Activated B cell treated with CpG ODN at 0.5 μM for 24 hours (primary cell): Measurements from ENCODE around the gene DRAM1. TPM values are rescaled to one million over a fixed set of nuclear protein-coding genes. Genes with fewer than 3 reads are reported as not detected.
A peak's percentile ranks its signal among the peaks of the same experiment; 100 is the strongest.
"Not testable (repeated sequence)": the region's sequence is repeated elsewhere in the genome, so short reads cannot be mapped to it uniquely, and the experiment has no call there.

ENCODE experiments used
- ATAC-seq: fragments of 200-7000 bp; cut with Tn5 transposase; one replicate; pipeline ENCODE4 v1.10.0; 2021; ENCODE audit warnings: low read depth, mild to moderate bottlenecking, moderate library complexity
- CTCF ChIA-PET: fragments of 350-600 bp; sonication (Branson Sonifier 250); formaldehyde crosslinking; loops from one replicate; lab custom pipeline; 2021; ENCODE audit warnings: antibody characterized with exemption; lab: Charles Lee
- POLR2A ChIA-PET: fragments of 350-600 bp; sonication (Branson Sonifier 250); formaldehyde crosslinking; loops from one replicate; lab custom pipeline; 2021; ENCODE audit warnings: antibody characterized with exemption; lab: Charles Lee
- DNase-seq: peaks from one replicate; pipeline ENCODE4 v3.0.0; 2022
- H3K27ac Mint-ChIP-seq: one replicate; pipeline ENCODE4 v1.8.0; 2020; ENCODE audit warnings: mixed read lengths
- H3K27me3 Mint-ChIP-seq: one replicate; pipeline ENCODE4 v1.8.0; 2021; ENCODE audit warnings: mixed read lengths
- H3K36me3 Mint-ChIP-seq: one replicate; pipeline ENCODE4 v1.8.0; 2021; ENCODE audit warnings: low read depth, mixed read lengths
- H3K4me1 Mint-ChIP-seq: one replicate; pipeline ENCODE4 v1.8.0; 2021; ENCODE audit warnings: mixed read lengths
- H3K4me3 Mint-ChIP-seq: one replicate; pipeline ENCODE4 v1.8.0; 2020; ENCODE audit warnings: mild to moderate bottlenecking, mixed read lengths
- H3K9me3 Mint-ChIP-seq: one replicate; pipeline ENCODE4 v1.8.0; 2020; ENCODE audit warnings: mixed read lengths
- intact Hi-C: fragments of 100-400 bp; cut with micrococcal nuclease; formaldehyde crosslinking; loops from one replicate; pipeline ENCODE4 v1.15.1; 2024
- total RNA-seq: library from RNA; stranded (reverse); gene quantifications from 2 replicates; pipeline ENCODE4 v1.2.3, GENCODE V29; 2022
- TF ChIP-seq, protein P1 (sequence below): fragments of 200-600 bp; IDR thresholded peaks from one replicate; pipeline ENCODE4 v1.8.0; 2022; ENCODE audit warnings: antibody characterized with exemption, mild to moderate bottlenecking

Gene DRAM1
- total RNA-seq, 1 donor from 2014 or later: 11.5 TPM

GRCh38 chr12:101906226-101906625, 28.8 kb downstream of the DRAM1 start:
- DNase-seq (no peak), ATAC-seq (no peak)
- TF ChIP-seq, protein P1, sequence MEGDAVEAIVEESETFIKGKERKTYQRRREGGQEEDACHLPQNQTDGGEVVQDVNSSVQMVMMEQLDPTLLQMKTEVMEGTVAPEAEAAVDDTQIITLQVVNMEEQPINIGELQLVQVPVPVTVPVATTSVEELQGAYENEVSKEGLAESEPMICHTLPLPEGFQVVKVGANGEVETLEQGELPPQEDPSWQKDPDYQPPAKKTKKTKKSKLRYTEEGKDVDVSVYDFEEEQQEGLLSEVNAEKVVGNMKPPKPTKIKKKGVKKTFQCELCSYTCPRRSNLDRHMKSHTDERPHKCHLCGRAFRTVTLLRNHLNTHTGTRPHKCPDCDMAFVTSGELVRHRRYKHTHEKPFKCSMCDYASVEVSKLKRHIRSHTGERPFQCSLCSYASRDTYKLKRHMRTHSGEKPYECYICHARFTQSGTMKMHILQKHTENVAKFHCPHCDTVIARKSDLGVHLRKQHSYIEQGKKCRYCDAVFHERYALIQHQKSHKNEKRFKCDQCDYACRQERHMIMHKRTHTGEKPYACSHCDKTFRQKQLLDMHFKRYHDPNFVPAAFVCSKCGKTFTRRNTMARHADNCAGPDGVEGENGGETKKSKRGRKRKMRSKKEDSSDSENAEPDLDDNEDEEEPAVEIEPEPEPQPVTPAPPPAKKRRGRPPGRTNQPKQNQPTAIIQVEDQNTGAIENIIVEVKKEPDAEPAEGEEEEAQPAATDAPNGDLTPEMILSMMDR: no peak
- intact Hi-C loops: no loop called here
- Mint-ChIP-seq H3K9me3 (no peaks in the 10 kb centered on the region), H3K4me3 (no peak overlapping the region), H3K27ac (no peak overlapping the region), H3K27me3 (no peaks in the 10 kb centered on the region), H3K36me3 (peaks cover 13% of the 10 kb centered on the region), H3K4me1 (peaks cover 47% of the 10 kb centered on the region)
- ChIA-PET POLR2A (interaction anchor here (0.9 to 1.0 kb wide), 2 partner anchors 15 to 29 kb away, joined by 4 to 9 read pairs; partner anchors contain the start of gene DRAM1), CTCF (interaction anchor here (0.8 to 1.6 kb wide), 3 partner anchors 9 to 797 kb away, joined by 3 to 6 read pairs (median 4); no protein-coding TSS in a partner anchor)

- TF ChIP-seq, protein P1: no peak
- Mint-ChIP-seq H3K36me3 (no peaks in the 10 kb centered on the region), H3K9me3 (no peaks in the 10 kb centered on the region), H3K4me1 (peaks cover 44% of the 10 kb centered on the region), H3K27me3 (no peaks in the 10 kb centered on the region), H3K4me3 (peak overlapping the region; percentile 3), H3K27ac (peak overlapping the region; percentile 46)
- ChIA-PET POLR2A (interaction anchor here (0.6 kb wide), 1 partner anchor 17 kb away, joined by 7 read pairs; no protein-coding TSS in a partner anchor), CTCF (no interaction called here)
- DNase-seq (no peak), ATAC-seq (no peak)
- intact Hi-C loops: no loop called here
Measured at GRCh38 chr12:101908395-101908794, 31.0 kb downstream of the DRAM1 start.

GRCh38 chr12:101909646-101910045, 32.3 kb downstream of the DRAM1 start:
- no peaks in the 10 kb centered on the region for H3K9me3 Mint-ChIP-seq
- peaks cover 44% of the 10 kb centered on the region for H3K4me1 Mint-ChIP-seq
- TF ChIP-seq, protein P1: no peak
- no peaks in the 10 kb centered on the region for H3K27me3 Mint-ChIP-seq
- H3K4me3 Mint-ChIP-seq: peak overlapping the region; percentile 65
- DNase-seq: no peak
- H3K36me3 Mint-ChIP-seq: no peaks in the 10 kb centered on the region
- ChIA-PET POLR2A (interaction anchor here (0.8 to 1.3 kb wide), 5 partner anchors 19 to 32 kb away, joined by 3 to 5 read pairs (median 4); partner anchors contain the start of gene DRAM1), CTCF (interaction anchor here (0.7 to 1.3 kb wide), 2 partner anchors 9 to 793 kb away, joined by 3 to 4 read pairs; no protein-coding TSS in a partner anchor)
- H3K27ac Mint-ChIP-seq: peak overlapping the region; percentile 46
- ATAC-seq: peak; percentile 72
- intact Hi-C loops: loop anchor here (1.0 kb wide), 1 partner anchor 32 kb away; the partner anchor contains the start of gene DRAM1

DNA sequence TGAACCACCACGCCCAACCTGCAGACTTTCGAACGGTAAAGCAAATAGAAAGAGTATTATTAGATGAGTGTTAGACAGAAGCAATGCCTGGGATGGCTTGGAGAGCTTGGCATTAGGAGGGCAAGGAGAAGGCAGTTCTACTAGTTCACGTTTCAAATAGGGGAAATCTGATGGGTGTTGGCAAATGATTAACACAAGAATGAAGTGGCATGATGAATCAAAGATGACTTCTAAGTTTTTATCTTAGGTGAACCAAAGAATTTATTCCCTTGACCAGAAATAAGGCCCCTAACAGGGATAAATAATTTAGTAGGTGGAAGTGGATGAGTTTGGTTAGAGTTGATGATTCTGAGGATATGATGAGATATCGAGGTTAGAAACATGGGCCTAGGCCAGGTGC, 38.5 kb downstream of the DRAM1 start:
- intact Hi-C loops: loop anchor here (2.0 to 5.0 kb wide), 2 partner anchors 131 to 899 kb away; no protein-coding TSS in a partner anchor
- TF ChIP-seq, protein P1: no peak
- Mint-ChIP-seq H3K27ac (no peak overlapping the region), H3K9me3 (no peaks in the 10 kb centered on the region), H3K27me3 (no peaks in the 10 kb centered on the region), H3K4me1 (peaks cover 24% of the 10 kb centered on the region), H3K4me3 (no peak overlapping the region), H3K36me3 (no peaks in the 10 kb centered on the region)
- ChIA-PET CTCF (interaction anchor here (1.6 to 2.4 kb wide), 2 partner anchors 9 to 142 kb away, joined by 4 to 7 read pairs; no protein-coding TSS in a partner anchor), POLR2A (interaction anchor here (1.4 kb wide), 1 partner anchor 14 kb away, joined by 3 read pairs; no protein-coding TSS in a partner anchor)
- ATAC-seq (no peak), DNase-seq (no peak)

- DNase-seq, H3K27me3 Mint-ChIP-seq, ATAC-seq, H3K9me3 Mint-ChIP-seq, H3K36me3 Mint-ChIP-seq, H3K4me3 Mint-ChIP-seq: not testable (repeated sequence)
- ChIA-PET CTCF (interaction anchor here (0.7 to 4.9 kb wide), 10 partner anchors 9 to 784 kb away, joined by 3 to 27 read pairs (median 7); no protein-coding TSS in a partner anchor), POLR2A (interaction anchor here (1.0 to 3.8 kb wide), 5 partner anchors 13 to 143 kb away, joined by 3 to 23 read pairs (median 7); partner anchors contain the start of gene WASHC3)
- Mint-ChIP-seq H3K27ac (peak overlapping the region; percentile 84), H3K4me1 (peaks cover 35% of the 10 kb centered on the region)
- intact Hi-C loops: loop anchor here (5.0 kb wide), 1 partner anchor 128 kb away; no protein-coding TSS in a partner anchor
Measured at GRCh38 chr12:101918805-101919204, 41.4 kb downstream of the DRAM1 start.
